GM12878 (cell line): ENCODE results near the gene PGBD4. TPM values are rescaled to one million over a fixed set of nuclear protein-coding genes. Genes with fewer than 3 reads are reported as not detected.

Source experiments
- ATAC-seq: fragments of 200-7000 bp; cut with Tn5 transposase; 3 replicates; pipeline ENCODE4 v1.9.1; 2020; ENCODE audit warnings: mild to moderate bottlenecking, moderate library complexity
- BruUV-seq: library from RNA; stranded (reverse); fragments of 400-500 nt; replicated peaks from 2 replicates; lab custom pipeline; 2021; lab: Mats Ljungman, UMichigan
- CTCF ChIA-PET: fragments of 300-600 bp; sonication (Branson Sonifier 250); formaldehyde crosslinking; extraction: SDS; loops from one replicate; lab custom pipeline; 2021; ENCODE audit warnings: inconsistent platforms; lab: Yijun Ruan, JAX
- POLR2A ChIA-PET: fragments of 350-600 bp; formaldehyde crosslinking; extraction: SDS; loops from one replicate; lab custom pipeline; 2021; ENCODE audit warnings: inconsistent platforms; lab: Charles Lee
- RAD21 ChIA-PET: fragments of 300-600 bp; sonication (Branson Sonifier 250); formaldehyde crosslinking; loops from one replicate; lab custom pipeline; 2023; ENCODE audit warnings: antibody characterized with exemption; ENCODE audit not compliant: unreplicated experiment; lab: Charles Lee
- SMC1A ChIA-PET: fragments of 300-600 bp; sonication (Branson Sonifier 250); formaldehyde crosslinking; loops from one replicate; lab custom pipeline; 2023; ENCODE audit not compliant: unreplicated experiment, uncharacterized antibody; lab: Charles Lee
- DNase-seq: peaks from one replicate; pipeline ENCODE4 v3.0.0-alpha.2; 2011; ENCODE audit warnings: low read depth, low spot score
- FAIRE-seq: peaks from 3 replicates; lab custom pipeline; 2011; peaks lifted over from hg19 to GRCh38; lab: Jason Lieb, UNC
- H2AFZ ChIP-seq: 2 replicates; pipeline ENCODE4 v1.6.0; 2011; ENCODE audit warnings: low read depth, low read length, control low read depth; ENCODE audit not compliant: control insufficient read depth
- H3K27ac ChIP-seq: 2 replicates; pipeline ENCODE4 v1.5.1; 2011; ENCODE audit warnings: control low read depth; ENCODE audit not compliant: control insufficient read depth, insufficient read depth
- H3K27me3 ChIP-seq, 2 experiments: replicated peaks in 1 of 2; 2 replicates each; pipeline versions ENCODE4 v1.6.0 to v1.6.1; 2011; ENCODE audit warnings: low read length in 1 of 2; ENCODE audit not compliant: control insufficient read depth in 2 of 2, insufficient read depth in 2 of 2
- H3K36me3 ChIP-seq, 2 experiments: 2 replicates each; pipeline ENCODE4 v1.5.1; 2011; ENCODE audit warnings: low read length in 1 of 2; ENCODE audit not compliant: control insufficient read depth in 2 of 2, insufficient read depth in 2 of 2
- H3K4me1 ChIP-seq: 2 replicates; pipeline ENCODE4 v1.6.1; 2011; ENCODE audit warnings: mild to moderate bottlenecking, low read length, moderate library complexity, mixed read lengths; ENCODE audit not compliant: control insufficient read depth, insufficient read depth
- H3K4me2 ChIP-seq: 2 replicates; pipeline ENCODE4 v1.6.0; 2011; ENCODE audit warnings: control low read depth; ENCODE audit not compliant: control insufficient read depth, insufficient read depth
- H3K4me3 ChIP-seq: fragments of 200-600 bp; sonication (generic); 2 replicates; pipeline ENCODE4 v1.5.1; 2016
- H3K79me2 ChIP-seq: 2 replicates; pipeline ENCODE4 v1.6.0; 2011; ENCODE audit warnings: low read length; ENCODE audit not compliant: control insufficient read depth, insufficient read depth
- H3K9ac ChIP-seq: 2 replicates; pipeline ENCODE4 v1.8.0; 2011; ENCODE audit warnings: low read length, control low read depth, mixed read lengths; ENCODE audit not compliant: control insufficient read depth, insufficient read depth
- H3K9me3 ChIP-seq: replicated peaks from 3 replicates; pipeline ENCODE4 v1.5.1; 2011; ENCODE audit warnings: mild to moderate bottlenecking, low read length; ENCODE audit not compliant: control insufficient read depth, insufficient read depth
- H4K20me1 ChIP-seq: 2 replicates; pipeline ENCODE4 v1.6.0; 2011; ENCODE audit not compliant: control insufficient read depth, insufficient read depth
- ATF7 ChIP-seq: fragments of 450-650 bp; IDR thresholded peaks from 2 replicates; pipeline ENCODE4 v1.6.1; 2016; ENCODE audit warnings: low read depth, mild to moderate bottlenecking
- CBX3 ChIP-seq: fragments of 200-600 bp; sonication (generic); IDR thresholded peaks from 2 replicates; pipeline ENCODE4 v1.6.1; 2016; ENCODE audit warnings: low read depth, borderline replicate concordance
- PML ChIP-seq: IDR thresholded peaks from 2 replicates; pipeline ENCODE4 v1.6.1; 2012; ENCODE audit warnings: low read length, inconsistent platforms
- RCOR1 ChIP-seq: conservative IDR thresholded peaks from 2 replicates; pipeline ENCODE4 v1.6.1; 2012; ENCODE audit warnings: low read depth, low read length, improper control_type of control experiment
- SUPT20H ChIP-seq: IDR thresholded peaks from 2 replicates; pipeline ENCODE4 v1.6.1; 2011; ENCODE audit warnings: low read depth, mild to moderate bottlenecking, low read length, moderate library complexity, borderline replicate concordance; ENCODE audit not compliant: control insufficient read depth
- ZBED1 ChIP-seq: IDR thresholded peaks from 2 replicates; pipeline ENCODE4 v1.6.1; 2016; ENCODE audit warnings: borderline replicate concordance
- WGBS: methylation state at CpG from one replicate; pipeline ENCODE4 v1.1.6; 2016; ENCODE audit warnings: low lambda C conversion rate; ENCODE audit not compliant: insufficient replicate concordance, insufficient coverage; ENCODE audit errors: missing lambda C conversion rate; 5-methylcytosine and 5-hydroxymethylcytosine counted together
- in situ Hi-C: fragments of 300-500 bp; cut with MboI; formaldehyde crosslinking; loops from 9 replicates; pipeline ENCODE4 v1.14.3; 2018; ENCODE audit warnings: mixed read lengths
- intact Hi-C: fragments of 100-400 bp; cut with micrococcal nuclease; formaldehyde crosslinking; loops from one replicate; pipeline ENCODE4 v1.14.2; 2022; ENCODE audit not compliant: unreplicated experiment
- polyA plus RNA-seq, 11 experiments: library from polyadenylated mRNA; depleted of rRNA in 4 of 11; unstranded in 6 of 11; stranded (reverse) in 5 of 11; fragments of >200 nt; fragmentation: Nextera tagmentation in 4 of 11; fragmentation: Illumina TruSeq in 1 of 11; extraction: Ambion mirVana in 4 of 11; extraction: Trizol in 1 of 11; gene quantifications; 1 replicate in 1 of 11; 2 replicates in 10 of 11; pipeline versions ENCODE4 v1.2.1 to v1.2.3, GENCODE V29; 2011 to 2016; ENCODE audit warnings: inconsistent platforms in 2 of 11, missing spikeins in 2 of 11, low read depth in 1 of 11
- total RNA-seq, 4 experiments: library from RNA; depleted of rRNA in 3 of 4; stranded (reverse); fragments of >200 nt in 3 of 4; fragmentation: Illumina TruSeq in 1 of 4; extraction: Trizol in 1 of 4; gene quantifications; 2 replicates each; pipeline versions ENCODE4 v1.2.1 to v1.2.3, GENCODE V29; 2013 to 2021
- TF ChIP-seq, protein P1 (sequence below): IDR thresholded peaks from 2 replicates; pipeline ENCODE4 v1.6.1; 2012; ENCODE audit warnings: low read depth, low read length, improper control_type of control experiment

PGBD4 gene
- total and polyA plus RNA-seq, 10 of the 15 experiments (the other 5 are each of a cell fraction or from before 2014, with no cell fraction given) = 1.2 to 5.8 (median 2.8) TPM

DNA sequence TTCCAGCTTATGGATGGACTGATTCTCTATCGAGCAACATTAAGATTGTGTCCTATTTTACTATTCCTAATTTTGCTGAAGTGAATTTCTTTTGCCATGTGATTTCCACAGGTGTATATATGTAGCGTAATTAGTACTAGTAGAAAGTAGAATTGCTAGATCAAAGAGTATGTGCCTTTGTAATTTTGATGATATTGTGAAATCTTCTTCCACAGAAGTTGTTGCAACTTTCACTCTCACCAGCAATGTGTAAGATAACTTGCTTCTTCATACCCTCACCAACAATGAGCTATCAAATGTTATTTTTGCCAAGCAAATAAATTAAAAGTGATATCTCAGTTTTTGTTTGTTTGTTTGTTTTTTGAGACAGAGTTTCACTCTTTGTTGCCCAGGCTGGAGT lies 5.4 kb downstream of the PGBD4 start:
- Histone ChIP-seq H3K4me2 (no peak overlapping the region), H3K27me3 (no peaks in the 10 kb centered on the region), H3K27ac (no peak overlapping the region), H4K20me1 (no peaks in the 10 kb centered on the region), H3K9ac (no peak overlapping the region), H3K9me3 (no peaks in the 10 kb centered on the region), H3K79me2 (peaks cover 10% of the 10 kb centered on the region), H3K4me3 (no peak overlapping the region), H3K4me1 (0 out of 2 replicates have a peak, but pooled peaks cover 4% of the 10 kb centered on the region), H3K36me3 (no peaks in the 10 kb centered on the region), H2AFZ (no peak overlapping the region)
- 95% methylated on average over 2 of the region's 2 CpGs for WGBS
- no peak for TF ChIP-seq SUPT20H
- TF ChIP-seq PML = no peak
- TF ChIP-seq ATF7 = no peak
- TF ChIP-seq RCOR1 = no peak
- TF ChIP-seq ZBED1 = no peak
- TF ChIP-seq, protein P1, sequence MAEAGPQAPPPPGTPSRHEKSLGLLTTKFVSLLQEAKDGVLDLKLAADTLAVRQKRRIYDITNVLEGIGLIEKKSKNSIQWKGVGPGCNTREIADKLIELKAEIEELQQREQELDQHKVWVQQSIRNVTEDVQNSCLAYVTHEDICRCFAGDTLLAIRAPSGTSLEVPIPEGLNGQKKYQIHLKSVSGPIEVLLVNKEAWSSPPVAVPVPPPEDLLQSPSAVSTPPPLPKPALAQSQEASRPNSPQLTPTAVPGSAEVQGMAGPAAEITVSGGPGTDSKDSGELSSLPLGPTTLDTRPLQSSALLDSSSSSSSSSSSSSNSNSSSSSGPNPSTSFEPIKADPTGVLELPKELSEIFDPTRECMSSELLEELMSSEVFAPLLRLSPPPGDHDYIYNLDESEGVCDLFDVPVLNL = no peak
- TF ChIP-seq CBX3 = no peak
- FAIRE-seq (no peak), ATAC-seq (no peak), DNase-seq (no peak)
- CTCF ChIA-PET = interaction anchor here (1.3 to 6.8 kb wide), 3 partner anchors 44 to 103 kb away, joined by 5 to 136 read pairs (median 15); partner anchors contain the start of gene KATNBL1
- in situ Hi-C loops (no loop called here), intact Hi-C loops (loop anchor here (5.0 to 10.0 kb wide), 2 partner anchors 270 to 477 kb away; partner anchors contain the start of gene GOLGA8B)
- no TSS peak for BruUV-seq
- RAD21 ChIA-PET = interaction anchor here (1.0 to 6.9 kb wide), 3 partner anchors 102 to 480 kb away, joined by 3 to 71 read pairs (median 6); partner anchors contain the start of gene KATNBL1
- SMC1A ChIA-PET = interaction anchor here (1.1 kb wide), 1 partner anchor 103 kb away, joined by 4 read pairs; the partner anchor contains the start of gene KATNBL1
- POLR2A ChIA-PET = interaction anchor here (0.8 kb wide), 1 partner anchor 13 kb away, joined by 3 read pairs; no protein-coding TSS in a partner anchor
